Measurements from ENCODE around the gene HK1. TPM values are rescaled to one million over a fixed set of nuclear protein-coding genes. Genes with fewer than 3 reads are reported as not detected.

HK1 gene
- total RNA-seq, 4 donors from 2014 or later: 38.0 to 93.2 (median 50.6) TPM

- no peak for DNase-seq (ENCODE audit: low spot score)
- no peak for TF ChIP-seq CTCF (IDR thresholded peaks at IDR 0.05)
- no peak for ATAC-seq (ENCODE audit: low FRiP score)
These were observed 7.4 kb downstream of the HK1 start for GRCh38 chr10:69285699-69286098.

GRCh38 chr10:69287181-69287580, 8.9 kb downstream of the HK1 start:
- no peak for TF ChIP-seq CTCF (IDR thresholded peaks at IDR 0.05)
- ATAC-seq (ENCODE audit: low FRiP score): no peak
- no peak for DNase-seq (ENCODE audit: low spot score)

GRCh38 chr10:69290993-69291392, 12.7 kb downstream of the HK1 start:
- no peak for ATAC-seq (ENCODE audit: low FRiP score)
- no peak for TF ChIP-seq CTCF (IDR thresholded peaks at IDR 0.05)

GRCh38 chr10:69292459-69292858, 14.2 kb downstream of the HK1 start:
- ATAC-seq (ENCODE audit: low FRiP score) (no peak), DNase-seq (ENCODE audit: low spot score) (no peak)
- TF ChIP-seq CTCF (IDR thresholded peaks at IDR 0.05): no peak

More at GRCh38 chr10:69290993-69291392, 12.7 kb downstream of the HK1 start:
- DNase-seq (ENCODE audit: low spot score): no peak

- no peak for ATAC-seq (ENCODE audit: low FRiP score)
- no peak for DNase-seq (ENCODE audit: low spot score)
- TF ChIP-seq CTCF (IDR thresholded peaks at IDR 0.05): no peak
These were observed 16.8 kb downstream of the HK1 start for GRCh38 chr10:69295027-69295636.

GRCh38 chr10:69303632-69304051, 25.3 kb downstream of the HK1 start:
- DNase-seq (ENCODE audit: low spot score): no peak
- no peak for TF ChIP-seq CTCF (IDR thresholded peaks at IDR 0.05)

GRCh38 chr10:69306421-69306820, 28.1 kb downstream of the HK1 start:
- TF ChIP-seq CTCF (IDR thresholded peaks at IDR 0.05): no peak
- ATAC-seq (ENCODE audit: low FRiP score): no peak
- no peak for DNase-seq (ENCODE audit: low spot score)

More at GRCh38 chr10:69303632-69304051, 25.3 kb downstream of the HK1 start:
- no peak for ATAC-seq (ENCODE audit: low FRiP score)
